Keratinocyte (primary cell): ENCODE data around the gene DIAPH1. TPM values are rescaled to one million over a fixed set of nuclear protein-coding genes. Genes with fewer than 3 reads are reported as not detected.

Source experiments
- DNase-seq: peaks from one replicate; pipeline ENCODE4 v3.0.0-alpha.2; 2011; ENCODE audit warnings: low read depth, missing footprints, low spot score
- FAIRE-seq: peaks from 2 replicates; lab custom pipeline; 2011; peaks lifted over from hg19 to GRCh38; lab: Jason Lieb, UNC
- H2AFZ ChIP-seq: 2 replicates; pipeline ENCODE4 v1.6.0; 2012; ENCODE audit warnings: low read length, control low read depth, inconsistent platforms; ENCODE audit not compliant: control insufficient read depth
- H3K27ac ChIP-seq: 2 replicates; pipeline ENCODE4 v1.5.1; 2011; ENCODE audit warnings: low read length; ENCODE audit not compliant: control insufficient read depth, insufficient read depth
- H3K27me3 ChIP-seq: 3 replicates; pipeline ENCODE4 v1.6.0; 2011; ENCODE audit warnings: low read length; ENCODE audit not compliant: control insufficient read depth, insufficient read depth; ENCODE audit errors: extremely low read depth
- H3K36me3 ChIP-seq, 2 experiments: 2 replicates in 1 of 2; 3 replicates in 1 of 2; pipeline ENCODE4 v1.5.1; 2011; ENCODE audit warnings: low read length in 2 of 2, mild to moderate bottlenecking in 1 of 2; ENCODE audit not compliant: control insufficient read depth in 2 of 2, insufficient read depth in 2 of 2; ENCODE audit errors: extremely low read depth in 1 of 2
- H3K4me1 ChIP-seq: 3 replicates; pipeline ENCODE4 v1.5.1; 2011; ENCODE audit warnings: low read length; ENCODE audit not compliant: control insufficient read depth, insufficient read depth; ENCODE audit errors: extremely low read depth
- H3K4me2 ChIP-seq: 3 replicates; pipeline ENCODE4 v1.6.0; 2011; ENCODE audit warnings: low read depth, low read length; ENCODE audit not compliant: control insufficient read depth, insufficient read depth; ENCODE audit errors: extremely low read depth
- H3K4me3 ChIP-seq, 3 experiments: fragments of 200-600 bp in 1 of 3; sonication (generic) in 1 of 3; 2 replicates in 2 of 3; 3 replicates in 1 of 3; pipeline ENCODE4 v1.5.1; 2011 to 2016; ENCODE audit warnings: low read length in 3 of 3, mild to moderate bottlenecking in 3 of 3, control low read depth in 2 of 3, inconsistent platforms in 1 of 3, low read depth in 1 of 3, mixed read lengths in 1 of 3, mixed run types in 1 of 3, moderate library complexity in 1 of 3; ENCODE audit not compliant: control insufficient read depth in 2 of 3, insufficient read depth in 2 of 3; ENCODE audit errors: extremely low read depth in 1 of 3
- H3K79me2 ChIP-seq: 2 replicates; pipeline ENCODE4 v1.6.0; 2012; ENCODE audit warnings: low read length; ENCODE audit not compliant: control insufficient read depth, insufficient read depth
- H3K9ac ChIP-seq: 3 replicates; pipeline ENCODE4 v1.6.0; 2011; ENCODE audit warnings: low read length; ENCODE audit not compliant: control insufficient read depth, insufficient read depth; ENCODE audit errors: extremely low read depth
- H3K9me1 ChIP-seq: 3 replicates; pipeline ENCODE4 v1.6.0; 2011; ENCODE audit warnings: low read length; ENCODE audit not compliant: control insufficient read depth, insufficient read depth; ENCODE audit errors: extremely low read depth
- H3K9me3 ChIP-seq: 2 replicates; pipeline ENCODE4 v1.5.1; 2012; ENCODE audit warnings: low read depth, low read length; ENCODE audit not compliant: control insufficient read depth
- H4K20me1 ChIP-seq: 3 replicates; pipeline ENCODE4 v1.6.0; 2011; ENCODE audit warnings: low read length; ENCODE audit not compliant: control insufficient read depth, insufficient read depth; ENCODE audit errors: extremely low read depth
- EZH2 ChIP-seq: IDR thresholded peaks from one replicate; pipeline ENCODE4 v1.6.1; 2012; ENCODE audit warnings: inconsistent platforms, mild to moderate bottlenecking, low read length, moderate library complexity
- dilution Hi-C: fragments of 300-500 bp; cut with MboI; formaldehyde crosslinking; loops from one replicate; pipeline ENCODE4 v1.7.0; 2020; ENCODE audit warnings: low sequenced_read_pairs; ENCODE audit not compliant: extremely low pct_ligation_motif_present
- polyA plus RNA-seq, 5 experiments: library from polyadenylated mRNA; depleted of rRNA in 3 of 5; stranded (reverse) in 3 of 5; stranded (forward) in 1 of 5; unstranded in 1 of 5; fragments of >200 nt; gene quantifications; 1 replicate in 1 of 5; 2 replicates in 3 of 5; 3 replicates in 1 of 5; pipeline versions ENCODE4 v1.2.1 to v1.2.3, GENCODE V29; 2011 to 2012; ENCODE audit warnings: missing spikeins in 2 of 5, low read depth in 1 of 5, low replicate concordance in 1 of 5
- TF ChIP-seq, protein P1 (sequence below), 3 experiments: IDR thresholded peaks in 1 of 3; conservative IDR thresholded peaks in 1 of 3; optimal IDR thresholded peaks in 1 of 3; 2 replicates in 2 of 3; 3 replicates in 1 of 3; pipeline versions ENCODE3 to v1.5.1; 2011; ENCODE audit warnings: low read length in 3 of 3, mild to moderate bottlenecking in 3 of 3, moderate library complexity in 2 of 3, control low read depth in 1 of 3, inconsistent platforms in 1 of 3; ENCODE audit not compliant: insufficient read depth in 2 of 3; ENCODE audit errors: extremely low read depth in 1 of 3

Gene DIAPH1
- polyA plus RNA-seq, 1 donor (not counting 4 experiments of a cell fraction or from before 2014, with no cell fraction given) = 72.0 TPM

DNA sequence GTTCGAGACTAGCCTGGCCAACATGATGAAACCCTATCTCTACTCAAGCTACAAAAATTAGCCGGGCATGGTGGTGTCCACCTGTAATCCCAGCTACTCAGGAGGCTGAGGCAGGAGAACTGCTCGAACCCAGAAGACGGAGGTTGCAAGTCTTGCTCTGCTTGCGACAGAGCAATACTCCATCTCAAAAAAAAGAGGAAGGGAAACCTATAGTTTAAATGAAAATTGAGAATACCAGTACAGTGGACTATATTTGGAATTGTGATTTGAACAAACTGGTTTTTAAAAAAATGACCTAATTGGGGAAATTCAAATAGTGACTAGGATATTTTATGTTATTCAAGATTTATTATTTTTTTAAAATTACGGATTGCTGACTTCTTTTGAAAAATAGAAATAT is 33.2 kb downstream of the DIAPH1 start:
- H4K20me1 ChIP-seq = peaks cover 4% of the 10 kb centered on the region
- H2AFZ ChIP-seq = no peak overlapping the region
- no peak for TF ChIP-seq EZH2
- TF ChIP-seq, protein P1, sequence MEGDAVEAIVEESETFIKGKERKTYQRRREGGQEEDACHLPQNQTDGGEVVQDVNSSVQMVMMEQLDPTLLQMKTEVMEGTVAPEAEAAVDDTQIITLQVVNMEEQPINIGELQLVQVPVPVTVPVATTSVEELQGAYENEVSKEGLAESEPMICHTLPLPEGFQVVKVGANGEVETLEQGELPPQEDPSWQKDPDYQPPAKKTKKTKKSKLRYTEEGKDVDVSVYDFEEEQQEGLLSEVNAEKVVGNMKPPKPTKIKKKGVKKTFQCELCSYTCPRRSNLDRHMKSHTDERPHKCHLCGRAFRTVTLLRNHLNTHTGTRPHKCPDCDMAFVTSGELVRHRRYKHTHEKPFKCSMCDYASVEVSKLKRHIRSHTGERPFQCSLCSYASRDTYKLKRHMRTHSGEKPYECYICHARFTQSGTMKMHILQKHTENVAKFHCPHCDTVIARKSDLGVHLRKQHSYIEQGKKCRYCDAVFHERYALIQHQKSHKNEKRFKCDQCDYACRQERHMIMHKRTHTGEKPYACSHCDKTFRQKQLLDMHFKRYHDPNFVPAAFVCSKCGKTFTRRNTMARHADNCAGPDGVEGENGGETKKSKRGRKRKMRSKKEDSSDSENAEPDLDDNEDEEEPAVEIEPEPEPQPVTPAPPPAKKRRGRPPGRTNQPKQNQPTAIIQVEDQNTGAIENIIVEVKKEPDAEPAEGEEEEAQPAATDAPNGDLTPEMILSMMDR (optimal IDR thresholded peaks at IDR 0.05 in 1 of 3, IDR thresholded peaks at IDR 0.05 in 1 of 3, conservative IDR thresholded peaks at IDR 0.05 in 1 of 3; ENCODE audit: extremely low read depth in 1 of 3, insufficient read depth in 2 of 3, low read length in 3 of 3) = no peak
- no peaks in the 10 kb centered on the region for H3K4me1 ChIP-seq
- no peak overlapping the region for H3K9ac ChIP-seq
- H3K79me2 ChIP-seq = peaks cover 40% of the 10 kb centered on the region
- DNase-seq (no peak), FAIRE-seq (no peak)
- no peak overlapping the region for H3K4me2 ChIP-seq
- no peak overlapping the region for H3K27ac ChIP-seq
- dilution Hi-C loops = no loop called here
- peaks cover 18 to 32% of the 10 kb centered on the region in 2 experiments for H3K36me3 ChIP-seq
- H3K9me3 ChIP-seq = no peaks in the 10 kb centered on the region
- no peaks in the 10 kb centered on the region for H3K9me1 ChIP-seq
- no peak overlapping the region for H3K4me3 ChIP-seq
- no peaks in the 10 kb centered on the region for H3K27me3 ChIP-seq

DNA sequence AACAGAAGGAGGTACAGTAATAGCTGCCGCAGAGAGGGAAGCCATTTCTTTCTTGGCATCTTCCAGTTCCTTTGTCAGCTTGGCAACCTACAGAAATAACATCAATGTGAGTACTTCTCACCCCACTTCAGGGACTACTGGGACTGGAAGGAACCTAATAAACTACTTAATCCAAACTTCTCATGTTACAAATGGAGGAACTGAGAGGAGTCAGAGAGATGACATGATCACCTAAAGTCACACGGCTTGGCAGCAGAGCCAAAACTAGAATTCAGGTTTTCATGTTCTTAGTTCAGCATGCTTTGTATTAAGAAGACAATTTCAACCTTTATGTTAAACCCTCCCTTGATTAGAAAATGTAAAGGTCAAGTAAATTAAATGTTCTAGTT is 44.7 kb downstream of the DIAPH1 start:
- dilution Hi-C loops = no loop called here
- H3K4me3 ChIP-seq = no peak overlapping the region
- FAIRE-seq (no peak), DNase-seq (no peak)
- H3K36me3 ChIP-seq = peaks cover 41 to 47% of the 10 kb centered on the region in 2 experiments
- no peaks in the 10 kb centered on the region for H3K4me1 ChIP-seq
- no peak overlapping the region for H3K9ac ChIP-seq
- no peak overlapping the region for H3K4me2 ChIP-seq
- no peaks in the 10 kb centered on the region for H3K79me2 ChIP-seq
- TF ChIP-seq, protein P1 (optimal IDR thresholded peaks at IDR 0.05 in 1 of 3, IDR thresholded peaks at IDR 0.05 in 1 of 3, conservative IDR thresholded peaks at IDR 0.05 in 1 of 3; ENCODE audit: extremely low read depth in 1 of 3, insufficient read depth in 2 of 3, low read length in 3 of 3) = no peak
- TF ChIP-seq EZH2 = no peak
- H3K9me3 ChIP-seq = no peaks in the 10 kb centered on the region
- no peaks in the 10 kb centered on the region for H3K9me1 ChIP-seq
- H3K27ac ChIP-seq = no peak overlapping the region
- H2AFZ ChIP-seq = no peak overlapping the region
- no peaks in the 10 kb centered on the region for H3K27me3 ChIP-seq
- H4K20me1 ChIP-seq = no peaks in the 10 kb centered on the region
